ENCODE data around the gene SRPK1.

- no peak for TF ChIP-seq POLR2AphosphoS5 (IDR thresholded peaks at IDR 0.05)
- no peak for TF ChIP-seq CTCF (IDR thresholded peaks at IDR 0.05)
- TF ChIP-seq POLR2A (IDR thresholded peaks at IDR 0.05; ENCODE audit: low read depth): no peak
- no peak for TF ChIP-seq EP300 (IDR thresholded peaks at IDR 0.05)
These were observed 87.4 kb downstream of the SRPK1 start for GRCh38 chr6:35833536-35833935.

Data from esophagus muscularis mucosa (tissue), 4 donors.